A673 (cell line): ENCODE measurements around the gene PHYHD1.

Source experiments
- CTCF ChIP-seq: fragments of 300-800, 200-600 bp; sonication (generic); conservative IDR thresholded peaks from 2 replicates; pipeline ENCODE4 v1.5.1; 2017; ENCODE audit warnings: low read depth, mild to moderate bottlenecking, antibody characterized with exemption, low read length, moderate library complexity, mixed read lengths
- EZH2 ChIP-seq: fragments of 200-600 bp; sonication (generic); IDR thresholded peaks from 2 replicates; pipeline ENCODE4 v1.6.1; 2017; ENCODE audit warnings: borderline replicate concordance, low read depth, mild to moderate bottlenecking, mixed read lengths, antibody characterized with exemption, low read length; ENCODE audit not compliant: poor library complexity, severe bottlenecking

DNA sequence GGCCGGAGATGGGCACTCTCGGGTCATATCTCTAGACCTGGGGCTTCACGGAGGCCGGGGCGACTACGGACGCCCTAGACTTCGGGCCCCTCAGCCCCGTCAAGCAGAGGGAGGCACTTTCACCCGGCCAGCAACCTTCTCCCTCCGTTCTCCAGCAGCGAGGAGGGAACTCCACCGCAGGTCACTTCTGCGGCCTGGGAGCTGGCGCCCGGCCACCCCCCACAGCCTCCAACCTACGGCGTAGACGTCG is 26.4 kb downstream of the PHYHD1 start:
- TF ChIP-seq EZH2 (no peak), CTCF (no peak)
